Upper lobe of left lung (tissue), 6 donors: ENCODE measurements around the gene RASSF5. TPM values are rescaled to one million over a fixed set of nuclear protein-coding genes. Genes with fewer than 3 reads are reported as not detected.

Source experiments
- ATAC-seq, 2 donors: fragments of 200-7000 bp; cut with Tn5 transposase; one replicate each; pipeline ENCODE4 v1.9.1; 2022; ENCODE audit warnings: mild to moderate bottlenecking in 2 of 2, moderate library complexity in 2 of 2; ENCODE audit not compliant: low FRiP score in 2 of 2
- DNase-seq, 2 donors: peaks; one replicate each; pipeline ENCODE4 v3.0.0-alpha.2; 2019 to 2020
- H3K27ac ChIP-seq, 4 donors: fragments of 200-600 bp; sonication (generic); one replicate each; pipeline ENCODE4 v1.5.1; 2016 to 2019
- H3K27me3 ChIP-seq, 4 donors: fragments of 200-600 bp; sonication (generic); one replicate each; pipeline ENCODE4 v1.5.1; 2017 to 2019
- H3K36me3 ChIP-seq, 4 donors: fragments of 200-600 bp; sonication (generic); one replicate each; pipeline ENCODE4 v1.5.1; 2016 to 2019
- H3K4me1 ChIP-seq, 4 donors: fragments of 200-600 bp; sonication (generic); one replicate each; pipeline ENCODE4 v1.5.1; 2018 to 2019
- H3K4me3 ChIP-seq, 4 donors: fragments of 200-600 bp; sonication (generic); one replicate each; pipeline ENCODE4 v1.5.1; 2017 to 2019; ENCODE audit warnings: mild to moderate bottlenecking in 2 of 4, moderate library complexity in 1 of 4
- H3K9me3 ChIP-seq, 4 donors: fragments of 200-600 bp; sonication (generic); one replicate each; pipeline ENCODE4 v1.5.1; 2018 to 2019
- CTCF ChIP-seq, 6 experiments: fragments of 450-650 bp in 4 of 6; fragments of 200-600 bp in 2 of 6; sonication (generic) in 2 of 6; IDR thresholded peaks; one replicate each; pipeline ENCODE4 v1.5.1; 2016 to 2019; ENCODE audit warnings: antibody characterized with exemption in 6 of 6
- EP300 ChIP-seq, 4 donors: sonication (generic); formaldehyde crosslinking; IDR thresholded peaks; one replicate each; pipeline ENCODE4 v1.5.1; 2017; ENCODE audit warnings: antibody characterized with exemption in 4 of 4, control low read depth in 2 of 4
- POLR2A ChIP-seq, 4 donors: fragments of 450-650 bp; IDR thresholded peaks; one replicate each; pipeline ENCODE4 v1.5.1; 2016 to 2017; ENCODE audit warnings: antibody characterized with exemption in 4 of 4, mild to moderate bottlenecking in 2 of 4
- POLR2AphosphoS5 ChIP-seq, 2 donors: sonication (generic); formaldehyde crosslinking; IDR thresholded peaks; one replicate each; pipeline ENCODE4 v1.5.1; 2017; ENCODE audit warnings: antibody characterized with exemption in 2 of 2
- WGBS, 2 donors: methylation state at CpG; one replicate each; pipeline ENCODE4 v1.1.5; 2017 to 2018; 5-methylcytosine and 5-hydroxymethylcytosine counted together
- total RNA-seq, 6 donors: library from RNA; depleted of rRNA in 4 of 6; stranded (reverse); fragments of >200 nt in 4 of 6; gene quantifications; one replicate each; pipeline versions ENCODE4 v1.1.0 to v1.2.1, GENCODE V29; 2016 to 2021
- donor health status: DM: no; HTN: no; CAD: no; lungs with moderate emphysema.
- donor health status: DM: no; HTN: yes; CAD: no; lungs with severe emphysema.

The RASSF5 gene
- total RNA-seq, 6 donors from 2014 or later = 47.2 to 61.1 (median 54.9) TPM

- DNase-seq (no peak), ATAC-seq (no peak)
- Histone ChIP-seq H3K4me1 (peaks cover 48 to 74% (median 65%) of the 10 kb centered on the region in 4 donors), H3K9me3 (no peaks in the 10 kb centered on the region), H3K36me3 (peaks cover 0 to 6% (median 0%) of the 10 kb centered on the region in 4 donors), H3K27ac (peak overlapping the region; percentile 91 to 95 (median 93)), H3K4me3 (peak overlapping the region in 3 of 4 donors; percentile 68 to 78 (median 70)), H3K27me3 (no peaks in the 10 kb centered on the region)
- TF ChIP-seq EP300 (IDR thresholded peaks at IDR 0.05) (no peak), POLR2AphosphoS5 (IDR thresholded peaks at IDR 0.05) (no peak), CTCF (IDR thresholded peaks at IDR 0.05) (no peak), POLR2A (IDR thresholded peaks at IDR 0.05) (no peak)
- 45 to 60% methylated on average over 3 to 6 of the region's 6 CpGs for WGBS, 2 donors
Observed at GRCh38 chr1:206558794-206559671, 51.7 kb downstream of the RASSF5 start.

DNA sequence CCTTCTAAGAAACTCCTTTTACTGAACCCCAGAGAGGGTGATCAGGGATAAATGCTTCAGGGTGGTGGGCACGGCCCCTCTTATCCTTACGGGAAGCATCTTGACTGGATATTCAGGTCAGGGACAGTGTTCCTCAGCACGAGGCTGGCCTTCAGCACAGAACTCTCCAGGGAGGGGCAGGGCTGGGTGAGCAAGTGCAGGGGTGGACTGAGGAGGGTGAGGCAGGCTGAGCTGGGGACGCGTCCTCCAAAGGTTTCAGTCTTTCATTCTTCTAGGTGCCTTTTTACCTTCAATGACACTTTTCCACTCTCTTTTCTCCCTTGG lies 52.3 kb downstream of the RASSF5 start:
- WGBS, 2 donors = 60 to 74% methylated on average over 5 of the region's 5 CpGs
- Histone ChIP-seq H3K27me3 (no peaks in the 10 kb centered on the region), H3K36me3 (peaks cover 0 to 6% (median 0%) of the 10 kb centered on the region in 4 donors), H3K27ac (peak overlapping the region; percentile 91 to 95 (median 93)), H3K9me3 (no peaks in the 10 kb centered on the region), H3K4me1 (peaks cover 48 to 74% (median 63%) of the 10 kb centered on the region in 4 donors), H3K4me3 (peak overlapping the region in 2 of 4 donors; percentile 9 to 78)
- no peak for TF ChIP-seq EP300 (IDR thresholded peaks at IDR 0.05)
- TF ChIP-seq CTCF (IDR thresholded peaks at IDR 0.05) = no peak
- TF ChIP-seq POLR2AphosphoS5 (IDR thresholded peaks at IDR 0.05) = no peak
- no peak for TF ChIP-seq POLR2A (IDR thresholded peaks at IDR 0.05)
- peak in 1 of 2 donors; percentile 60 for DNase-seq
- ATAC-seq = no peak

- Histone ChIP-seq H3K4me1 (peaks cover 48 to 70% (median 60%) of the 10 kb centered on the region in 4 donors), H3K27me3 (no peaks in the 10 kb centered on the region), H3K9me3 (no peaks in the 10 kb centered on the region), H3K27ac (peak overlapping the region; percentile 91 to 95 (median 93)), H3K36me3 (peaks cover 0 to 6% (median 0%) of the 10 kb centered on the region in 4 donors), H3K4me3 (peak overlapping the region in 2 of 4 donors; percentile 9 to 78)
- no peak for TF ChIP-seq POLR2A (IDR thresholded peaks at IDR 0.05)
- TF ChIP-seq EP300 (IDR thresholded peaks at IDR 0.05) = no peak
- TF ChIP-seq POLR2AphosphoS5 (IDR thresholded peaks at IDR 0.05) = no peak
- no peak for TF ChIP-seq CTCF (IDR thresholded peaks at IDR 0.05)
- DNase-seq = peak in 1 of 2 donors; percentile 81
- ATAC-seq = peak in 1 of 2 donors; percentile 49
- WGBS, 2 donors = 70 to 76% methylated on average over 8 to 10 of the region's 10 CpGs
Observed at GRCh38 chr1:206560007-206560716, 52.8 kb downstream of the RASSF5 start.

GRCh38 chr1:206563367-206564207 lies 56.3 kb downstream of the RASSF5 start:
- Histone ChIP-seq H3K4me3 (no peak overlapping the region), H3K27ac (peak overlapping the region in 1 of 4 donors; percentile 20), H3K27me3 (no peaks in the 10 kb centered on the region), H3K4me1 (peaks cover 26 to 63% (median 35%) of the 10 kb centered on the region in 4 donors), H3K9me3 (no peaks in the 10 kb centered on the region), H3K36me3 (peaks cover 0 to 6% (median 0%) of the 10 kb centered on the region in 4 donors)
- WGBS, 2 donors = 55 to 64% methylated on average over 1 of the region's 1 CpG
- DNase-seq (no peak), ATAC-seq (no peak)
- no peak for TF ChIP-seq EP300 (IDR thresholded peaks at IDR 0.05)
- TF ChIP-seq CTCF (IDR thresholded peaks at IDR 0.05) = no peak
- no peak for TF ChIP-seq POLR2A (IDR thresholded peaks at IDR 0.05)
- TF ChIP-seq POLR2AphosphoS5 (IDR thresholded peaks at IDR 0.05) = no peak
